HG03135 (cell line): ENCODE results near the gene RAD17.
"Not testable (repeated sequence)": the region's sequence is repeated elsewhere in the genome, so short reads cannot be mapped to it uniquely, and the experiment has no call there.

Source experiments
- ATAC-seq: cut with Tn5 transposase; IDR thresholded peaks from one replicate; pipeline ENCODE4 v1.9.1; 2021; ENCODE audit warnings: mild to moderate bottlenecking, moderate library complexity; ENCODE audit not compliant: unreplicated experiment

The RAD17 gene

GRCh38 chr5:69369340-69370121 is at the start of gene RAD17, which contains the start of the genes AK6 and TAF9:
RAD17 (plus strand) TSS chr5:69369818; CDS start chr5:69372209, 2,391 bp downstream.
AK6 (minus strand) TSS chr5:69369520; CDS start chr5:69369490, 30 bp downstream.
TAF9 (minus strand) TSS chr5:69369520; CDS start chr5:69365737, 3,783 bp downstream.
- ATAC-seq, result peak; percentile 92

GRCh38 chr5:69326365-69326764 is 43.3 kb upstream of the RAD17 start:
- no peak for ATAC-seq

- ATAC-seq, result no peak
Observed at GRCh38 chr5:69329905-69330489, 39.6 kb upstream of the RAD17 start.

GRCh38 chr5:69331528-69332445 is 37.8 kb upstream of the RAD17 start:
- no peak for ATAC-seq

GRCh38 chr5:69333668-69334315 is 35.8 kb upstream of the RAD17 start:
- not testable (repeated sequence) for ATAC-seq

- ATAC-seq, result no peak
Observed at GRCh38 chr5:69334793-69335268, 34.8 kb upstream of the RAD17 start.

- ATAC-seq, result no peak
Observed at GRCh38 chr5:69335341-69335935, 34.2 kb upstream of the RAD17 start.

- no peak for ATAC-seq
Observed at GRCh38 chr5:69341520-69342161, 28.0 kb upstream of the RAD17 start.

- ATAC-seq, result no peak
Observed at GRCh38 chr5:69343083-69343482, 26.5 kb upstream of the RAD17 start.

- ATAC-seq, result no peak
Observed at GRCh38 chr5:69350664-69351063, 19.0 kb upstream of the RAD17 start.

- ATAC-seq, result no peak
Observed at GRCh38 chr5:69359699-69360098, 9.9 kb upstream of the RAD17 start.

GRCh38 chr5:69360442-69360841 is 9.2 kb upstream of the RAD17 start:
- no peak for ATAC-seq

- ATAC-seq, result no peak
Observed at GRCh38 chr5:69364414-69364813, 5.2 kb upstream of the RAD17 start.

GRCh38 chr5:69364850-69365249 is 4.8 kb upstream of the RAD17 start:
- no peak for ATAC-seq

- ATAC-seq, result no peak
Observed at GRCh38 chr5:69367697-69368279, 1.8 kb upstream of the RAD17 start.

- ATAC-seq, result peak; percentile 20
Observed at GRCh38 chr5:69368458-69369339, 919 bp upstream of the RAD17 start.

- not testable (repeated sequence) for ATAC-seq
Observed at GRCh38 chr5:69370335-69370734, 717 bp downstream of the RAD17 start.

GRCh38 chr5:69372394-69372793 is 2.8 kb downstream of the RAD17 start:
- no peak for ATAC-seq
